ENCODE measurements around the gene SH3GL3.

SH3GL3 gene

DNA sequence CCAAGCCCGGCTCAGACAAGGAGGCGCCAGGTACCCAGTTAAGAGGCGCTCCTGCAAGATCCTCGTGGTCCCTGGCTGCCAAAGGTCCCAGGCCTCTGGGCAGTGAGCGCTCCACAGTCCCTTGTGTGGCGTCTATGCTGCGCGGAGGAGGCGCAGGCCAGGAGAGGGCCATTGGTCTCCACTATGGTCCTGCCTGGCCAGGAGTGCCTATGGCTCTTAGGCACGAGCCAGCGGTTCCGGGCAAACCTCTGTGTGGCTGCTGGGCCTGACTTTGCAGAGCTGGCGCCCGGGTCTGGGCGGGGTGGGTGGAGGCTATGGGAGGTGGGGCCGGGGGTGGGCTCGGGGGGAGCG lies 206.1 kb downstream of the SH3GL3 start:
- TF ChIP-seq CTCF (conservative IDR thresholded peaks at IDR 0.05; ENCODE audit: low read length) (no peak), EZH2phosphoT487 (IDR thresholded peaks at IDR 0.05; ENCODE audit: borderline replicate concordance) (no peak)
- no peaks in the 10 kb centered on the region for H3K27me3 ChIP-seq (ENCODE audit: insufficient read depth, low read length, poor library complexity, severe bottlenecking)
- no peak overlapping the region for H3K4me3 ChIP-seq (ENCODE audit: low read length, poor library complexity, severe bottlenecking)
- H3K4me2 ChIP-seq (ENCODE audit: low read depth, low read length, poor library complexity, severe bottlenecking), result no peak overlapping the region
- H3K9me3 ChIP-seq (ENCODE audit: insufficient read depth, low read depth, low read length), result no peaks in the 10 kb centered on the region; the same call in 1 of the 2 replicates
- H3K36me3 ChIP-seq (ENCODE audit: insufficient read depth, low read length), result no peaks in the 10 kb centered on the region
- H3K9me2 ChIP-seq (replicated peaks; ENCODE audit: low read depth, low read length), result no peaks in the 10 kb centered on the region
- no peak overlapping the region for H2AFZ ChIP-seq (ENCODE audit: low read length)
- no peaks in the 10 kb centered on the region for H3K79me2 ChIP-seq (ENCODE audit: insufficient read depth, low read length)
- H3K4me1 ChIP-seq (ENCODE audit: insufficient read depth, low read length, poor library complexity, severe bottlenecking), result no peaks in the 10 kb centered on the region
- no peaks in the 10 kb centered on the region for H3F3A ChIP-seq (ENCODE audit: low read depth)
- no peak overlapping the region for H3K9ac ChIP-seq (ENCODE audit: low read depth, low read length, poor library complexity, severe bottlenecking)
- H4K20me1 ChIP-seq (ENCODE audit: insufficient read depth, low read length, poor library complexity, severe bottlenecking), result no peaks in the 10 kb centered on the region

- Histone ChIP-seq H3K9me2 (replicated peaks; ENCODE audit: low read depth, low read length) (no peaks in the 10 kb centered on the region), H3K4me3 (ENCODE audit: low read length, poor library complexity, severe bottlenecking) (no peak within 1 kb of the TSS), H3K79me2 (ENCODE audit: insufficient read depth, low read length) (no peaks in the 10 kb centered on the region), H3K36me3 (ENCODE audit: insufficient read depth, low read length) (no peaks in the 10 kb centered on the region), H3K4me1 (ENCODE audit: insufficient read depth, low read length, poor library complexity, severe bottlenecking) (no peaks in the 10 kb centered on the region), H3K4me2 (ENCODE audit: low read depth, low read length, poor library complexity, severe bottlenecking) (no peak within 1 kb of the TSS), H3K9me3 (ENCODE audit: insufficient read depth, low read depth, low read length) (no peaks in the 10 kb centered on the region; the same call in 1 of the 2 replicates), H4K20me1 (ENCODE audit: insufficient read depth, low read length, poor library complexity, severe bottlenecking) (no peaks in the 10 kb centered on the region), H2AFZ (ENCODE audit: low read length) (no peak within 1 kb of the TSS), H3F3A (ENCODE audit: low read depth) (no peaks in the 10 kb centered on the region), H3K9ac (ENCODE audit: low read depth, low read length, poor library complexity, severe bottlenecking) (no peak within 1 kb of the TSS), H3K27me3 (ENCODE audit: insufficient read depth, low read length, poor library complexity, severe bottlenecking) (no peaks in the 10 kb centered on the region)
- TF ChIP-seq EZH2phosphoT487 (IDR thresholded peaks at IDR 0.05; ENCODE audit: borderline replicate concordance) (no peak), CTCF (conservative IDR thresholded peaks at IDR 0.05; ENCODE audit: low read length) (no peak)
Observed at GRCh38 chr15:83653639-83654378, 206.7 kb downstream of the SH3GL3 start, which contains the start of gene ADAMTSL3. Gene ADAMTSL3 (plus strand): TSS chr15:83654123. CDS start chr15:83655762, 1,639 bp downstream.

DNA sequence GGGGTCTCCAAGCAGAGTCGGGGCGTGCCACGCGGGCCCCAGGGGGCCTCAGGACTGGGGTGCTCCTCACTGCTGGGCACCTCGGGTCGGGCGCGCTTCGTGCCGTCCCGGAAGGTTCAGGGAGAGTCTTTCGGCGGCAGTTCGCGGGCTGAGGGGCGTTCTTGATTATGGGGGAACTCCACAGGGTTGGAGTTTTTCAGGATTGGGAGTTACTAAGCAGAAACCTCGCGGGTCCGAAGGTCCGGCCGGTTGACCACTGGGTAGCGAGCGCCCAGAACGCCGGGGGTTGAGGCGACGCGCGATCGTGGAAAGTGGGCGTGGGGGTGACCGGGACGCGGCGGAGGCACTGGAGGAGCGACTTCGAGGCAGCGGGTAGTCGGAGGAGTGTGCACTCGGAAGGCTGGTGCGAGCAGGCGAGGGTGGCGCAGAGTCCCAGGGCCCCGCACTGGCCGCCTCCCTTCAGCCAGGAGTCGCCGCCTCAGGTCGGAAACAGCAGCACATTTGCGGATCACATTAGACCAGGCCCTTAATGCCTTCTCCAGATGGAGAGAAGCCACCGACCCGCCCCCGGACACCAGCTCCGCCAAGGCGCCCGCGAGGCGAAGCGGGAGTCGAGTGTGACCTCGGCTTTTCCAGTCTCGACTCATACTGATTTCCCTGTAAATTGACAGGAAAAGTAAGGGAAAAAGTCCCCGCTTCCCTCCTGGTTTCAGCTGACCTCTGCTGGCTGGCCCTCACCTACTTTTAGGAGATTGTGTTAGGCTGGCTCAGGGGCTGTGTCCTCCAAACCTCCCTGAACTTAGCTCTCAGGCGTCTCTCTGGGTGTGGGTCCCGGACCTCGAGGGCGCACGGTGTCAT lies 207.5 kb downstream of the SH3GL3 start:
- H3K4me3 ChIP-seq (ENCODE audit: low read length, poor library complexity, severe bottlenecking), result no peak overlapping the region

More for the DNA sequence above, 207.5 kb downstream of the SH3GL3 start:
- TF ChIP-seq CTCF (conservative IDR thresholded peaks at IDR 0.05; ENCODE audit: low read length) (no peak), EZH2phosphoT487 (IDR thresholded peaks at IDR 0.05; ENCODE audit: borderline replicate concordance) (no peak)
- H3K27me3 ChIP-seq (ENCODE audit: insufficient read depth, low read length, poor library complexity, severe bottlenecking), result no peaks in the 10 kb centered on the region
- H3K4me1 ChIP-seq (ENCODE audit: insufficient read depth, low read length, poor library complexity, severe bottlenecking), result no peaks in the 10 kb centered on the region
- H3K4me2 ChIP-seq (ENCODE audit: low read depth, low read length, poor library complexity, severe bottlenecking), result no peak overlapping the region
- H3K9ac ChIP-seq (ENCODE audit: low read depth, low read length, poor library complexity, severe bottlenecking), result no peak overlapping the region
- H3K9me2 ChIP-seq (replicated peaks; ENCODE audit: low read depth, low read length), result no peaks in the 10 kb centered on the region
- H3K36me3 ChIP-seq (ENCODE audit: insufficient read depth, low read length), result no peaks in the 10 kb centered on the region
- H3K9me3 ChIP-seq (ENCODE audit: insufficient read depth, low read depth, low read length), result no peaks in the 10 kb centered on the region; the same call in 1 of the 2 replicates
- no peaks in the 10 kb centered on the region for H4K20me1 ChIP-seq (ENCODE audit: insufficient read depth, low read length, poor library complexity, severe bottlenecking)
- H2AFZ ChIP-seq (ENCODE audit: low read length), result no peak overlapping the region
- no peaks in the 10 kb centered on the region for H3K79me2 ChIP-seq (ENCODE audit: insufficient read depth, low read length)
- H3F3A ChIP-seq (ENCODE audit: low read depth), result no peaks in the 10 kb centered on the region

Data from Loucy (cell line).